ENCODE results near the gene EXOSC10.

DNA sequence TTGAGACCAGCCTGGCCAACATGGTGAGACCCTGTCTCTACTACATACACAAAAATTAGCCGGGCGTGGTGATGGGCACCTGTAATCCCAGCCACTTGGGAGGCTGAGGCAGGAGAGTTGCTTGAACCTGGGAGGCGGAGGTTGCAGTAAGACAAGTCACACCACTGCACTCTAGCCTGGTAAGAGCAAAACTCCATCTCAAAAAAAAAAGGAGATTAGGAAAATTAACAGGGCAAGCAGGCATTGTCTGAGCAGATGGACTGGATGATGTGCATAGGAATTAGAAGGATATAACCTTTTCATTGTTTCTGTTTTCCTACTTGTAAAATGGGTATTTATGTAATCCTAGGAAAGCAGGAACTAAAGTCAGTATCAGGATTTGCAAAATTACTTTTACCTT is 71.7 kb downstream of the EXOSC10 start:
- no peak for TF ChIP-seq POLR2A (IDR thresholded peaks at IDR 0.05; ENCODE audit: low read length)
- TF ChIP-seq GATA1 (IDR thresholded peaks at IDR 0.05; ENCODE audit: low read depth, low read length), result no peak
